ENCODE results near the gene CD48. TPM values are rescaled to one million over a fixed set of nuclear protein-coding genes. Genes with fewer than 3 reads are reported as not detected.

Gene CD48
- total RNA-seq: not detected in 2 replicates

DNA sequence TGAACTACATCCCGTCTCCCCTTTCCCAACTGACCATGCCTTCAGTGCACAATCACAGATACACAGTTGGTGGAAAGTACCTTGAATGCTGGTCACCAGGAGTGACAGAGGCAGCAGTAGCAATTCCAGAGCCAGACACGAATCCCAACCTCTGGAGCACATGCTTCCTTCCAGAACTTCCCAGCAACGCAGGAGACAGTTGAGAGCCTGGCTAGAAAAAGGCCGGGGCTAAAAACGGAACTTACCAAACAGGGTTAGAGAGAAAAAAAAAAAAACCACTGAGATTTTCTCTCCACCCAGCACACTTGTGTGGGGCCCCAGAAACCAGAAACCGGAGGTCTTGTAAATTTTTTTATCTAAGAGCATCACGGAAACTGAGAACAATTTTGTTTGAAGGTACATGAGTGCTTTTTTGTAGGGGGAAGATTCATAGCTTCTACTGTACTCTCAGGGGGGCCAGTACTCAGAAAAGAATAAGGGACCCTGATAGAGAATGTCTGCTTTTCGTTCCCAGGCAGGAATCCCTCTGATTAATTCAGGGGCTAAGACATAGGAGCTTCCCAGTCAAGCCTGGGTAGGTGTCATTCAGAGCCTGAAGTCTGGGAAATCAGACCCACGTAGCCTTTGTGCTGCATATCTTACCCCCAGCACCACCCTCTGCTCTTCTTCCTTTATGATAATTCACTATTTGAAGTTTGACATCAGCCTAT is at the start of gene CD48:
TSS of gene CD48 (minus strand) at position 221 of the 710 bp plus-strand sequence. CDS start at position 162, 59 bp downstream.

DNA sequence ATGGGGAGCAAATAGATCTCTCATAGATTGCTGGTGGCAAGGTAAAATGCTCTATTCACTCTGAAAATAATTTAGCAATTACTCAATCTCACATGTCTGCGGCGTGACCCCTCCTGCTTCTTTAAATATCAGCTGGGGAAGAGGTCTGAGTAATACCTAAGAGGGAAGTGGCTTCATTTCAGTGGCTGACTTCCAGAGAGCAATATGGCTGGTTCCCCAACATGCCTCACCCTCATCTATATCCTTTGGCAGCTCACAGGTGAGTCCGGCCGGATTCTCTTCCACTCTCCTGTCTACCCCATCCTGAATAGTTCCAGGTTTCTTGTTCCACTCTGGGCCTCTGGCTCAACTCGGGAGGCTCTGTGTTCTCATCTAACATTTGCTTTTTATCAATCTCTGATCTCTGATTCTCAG is 27.5 kb upstream of the CD48 start, which contains the start of gene SLAMF7:
TSS of gene SLAMF7 (plus strand) at position 150 of the 414 bp plus-strand sequence. CDS start at position 205, 55 bp downstream.

DNA sequence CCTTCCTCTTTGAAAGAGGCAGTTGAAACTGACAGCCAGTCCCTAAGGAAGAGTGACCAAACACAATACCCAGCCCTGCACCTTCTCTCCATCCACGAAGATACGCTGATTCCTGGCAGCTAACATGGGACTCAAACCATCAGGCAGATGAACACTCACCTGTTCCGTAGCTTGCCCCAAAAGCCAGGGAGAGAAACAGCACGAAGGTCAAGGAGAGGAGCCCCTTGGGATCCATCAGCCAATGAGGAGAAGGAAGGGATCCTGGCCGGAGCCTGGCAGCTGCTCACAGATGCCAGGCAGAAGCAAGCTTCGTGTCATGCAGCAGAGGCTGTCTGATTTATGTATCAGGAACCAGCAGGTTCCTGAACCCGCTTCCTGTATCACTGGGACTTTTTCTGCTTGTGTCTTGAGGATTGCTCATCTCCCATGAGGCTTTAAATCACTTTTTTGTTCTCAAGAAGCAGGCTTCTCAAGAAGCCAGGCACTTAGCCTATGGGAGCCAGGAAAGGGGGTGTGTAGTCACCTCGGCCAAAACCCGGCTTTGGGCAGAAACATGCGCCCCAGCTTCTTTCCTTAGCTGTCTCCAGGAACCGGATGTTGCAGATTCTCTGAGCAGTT is 64.8 kb downstream of the CD48 start, which contains the start of gene SLAMF1:
TSS of gene SLAMF1 (minus strand) at position 334 of the 618 bp plus-strand sequence. CDS start at position 235, 99 bp downstream.

Other genes starting within 250 kb of the CD48 start
- gene SLAMF6, start 188.6 kb downstream of the CD48 start, total RNA-seq: not detected in 2 replicates
- not detected in 2 replicates for gene CD84, start 132.3 kb downstream of the CD48 start, total RNA-seq
- gene SLAMF1, start 64.8 kb downstream of the CD48 start, total RNA-seq: not detected in 2 replicates
- not detected in 2 replicates for gene SLAMF7, start 27.4 kb upstream of the CD48 start, total RNA-seq
- not detected in 2 replicates for gene LY9, start 84.4 kb upstream of the CD48 start, total RNA-seq
- not detected in 2 replicates for gene CD244, start 151.1 kb upstream of the CD48 start, total RNA-seq
- not detected in 2 replicates for gene ITLN1, start 173.4 kb upstream of the CD48 start, total RNA-seq
- gene ITLN2, start 243.0 kb upstream of the CD48 start, total RNA-seq: not detected in 2 replicates